Activated B cell treated with CpG ODN at 0.5 μM for 24 hours (primary cell): ENCODE measurements around the gene STARD13. TPM values are rescaled to one million over a fixed set of nuclear protein-coding genes. Genes with fewer than 3 reads are reported as not detected.

ENCODE experiments used
- ATAC-seq: fragments of 200-7000 bp; cut with Tn5 transposase; one replicate; pipeline ENCODE4 v1.10.0; 2021; ENCODE audit warnings: low read depth, mild to moderate bottlenecking, moderate library complexity
- CTCF ChIA-PET: fragments of 350-600 bp; sonication (Branson Sonifier 250); formaldehyde crosslinking; loops from one replicate; lab custom pipeline; 2021; ENCODE audit warnings: antibody characterized with exemption; lab: Charles Lee
- POLR2A ChIA-PET: fragments of 350-600 bp; sonication (Branson Sonifier 250); formaldehyde crosslinking; loops from one replicate; lab custom pipeline; 2021; ENCODE audit warnings: antibody characterized with exemption; lab: Charles Lee
- DNase-seq: peaks from one replicate; pipeline ENCODE4 v3.0.0; 2022
- H3K27ac Mint-ChIP-seq: one replicate; pipeline ENCODE4 v1.8.0; 2020; ENCODE audit warnings: mixed read lengths
- H3K27me3 Mint-ChIP-seq: one replicate; pipeline ENCODE4 v1.8.0; 2021; ENCODE audit warnings: mixed read lengths
- H3K36me3 Mint-ChIP-seq: one replicate; pipeline ENCODE4 v1.8.0; 2021; ENCODE audit warnings: low read depth, mixed read lengths
- H3K4me1 Mint-ChIP-seq: one replicate; pipeline ENCODE4 v1.8.0; 2021; ENCODE audit warnings: mixed read lengths
- H3K4me3 Mint-ChIP-seq: one replicate; pipeline ENCODE4 v1.8.0; 2020; ENCODE audit warnings: mild to moderate bottlenecking, mixed read lengths
- H3K9me3 Mint-ChIP-seq: one replicate; pipeline ENCODE4 v1.8.0; 2020; ENCODE audit warnings: mixed read lengths
- intact Hi-C: fragments of 100-400 bp; cut with micrococcal nuclease; formaldehyde crosslinking; loops from one replicate; pipeline ENCODE4 v1.15.1; 2024
- total RNA-seq: library from RNA; stranded (reverse); gene quantifications from 2 replicates; pipeline ENCODE4 v1.2.3, GENCODE V29; 2022
- TF ChIP-seq, protein P1 (sequence below): fragments of 200-600 bp; IDR thresholded peaks from one replicate; pipeline ENCODE4 v1.8.0; 2022; ENCODE audit warnings: antibody characterized with exemption, mild to moderate bottlenecking

STARD13 gene
- total RNA-seq, 1 donor from 2014 or later: 0.13 TPM

DNA sequence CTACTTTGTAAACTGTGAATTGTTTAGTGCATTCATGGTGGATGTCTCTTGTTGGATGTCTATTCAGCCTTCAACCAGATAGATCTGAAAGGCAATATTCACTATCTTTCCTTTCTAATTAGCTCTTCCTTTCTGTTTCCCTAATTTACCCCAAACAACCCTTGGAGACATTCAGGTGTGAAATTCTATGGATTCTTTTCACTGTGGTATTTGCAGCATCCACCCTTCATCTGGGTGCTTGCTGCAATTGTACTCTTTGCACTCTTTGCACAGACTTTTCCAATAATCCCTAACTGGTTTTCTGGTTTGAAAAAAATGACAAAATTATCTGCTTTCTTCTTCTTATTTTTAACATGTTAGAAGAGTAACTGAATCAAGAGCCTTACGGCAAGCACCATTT lies 212.8 kb downstream of the STARD13 start:
- ChIA-PET POLR2A (no interaction called here), CTCF (no interaction called here)
- Mint-ChIP-seq H3K9me3 (no peaks in the 10 kb centered on the region), H3K4me3 (no peak overlapping the region), H3K36me3 (no peaks in the 10 kb centered on the region), H3K4me1 (no peaks in the 10 kb centered on the region), H3K27me3 (no peaks in the 10 kb centered on the region), H3K27ac (no peak overlapping the region)
- intact Hi-C loops: no loop called here
- ATAC-seq (no peak), DNase-seq (no peak)
- TF ChIP-seq, protein P1, sequence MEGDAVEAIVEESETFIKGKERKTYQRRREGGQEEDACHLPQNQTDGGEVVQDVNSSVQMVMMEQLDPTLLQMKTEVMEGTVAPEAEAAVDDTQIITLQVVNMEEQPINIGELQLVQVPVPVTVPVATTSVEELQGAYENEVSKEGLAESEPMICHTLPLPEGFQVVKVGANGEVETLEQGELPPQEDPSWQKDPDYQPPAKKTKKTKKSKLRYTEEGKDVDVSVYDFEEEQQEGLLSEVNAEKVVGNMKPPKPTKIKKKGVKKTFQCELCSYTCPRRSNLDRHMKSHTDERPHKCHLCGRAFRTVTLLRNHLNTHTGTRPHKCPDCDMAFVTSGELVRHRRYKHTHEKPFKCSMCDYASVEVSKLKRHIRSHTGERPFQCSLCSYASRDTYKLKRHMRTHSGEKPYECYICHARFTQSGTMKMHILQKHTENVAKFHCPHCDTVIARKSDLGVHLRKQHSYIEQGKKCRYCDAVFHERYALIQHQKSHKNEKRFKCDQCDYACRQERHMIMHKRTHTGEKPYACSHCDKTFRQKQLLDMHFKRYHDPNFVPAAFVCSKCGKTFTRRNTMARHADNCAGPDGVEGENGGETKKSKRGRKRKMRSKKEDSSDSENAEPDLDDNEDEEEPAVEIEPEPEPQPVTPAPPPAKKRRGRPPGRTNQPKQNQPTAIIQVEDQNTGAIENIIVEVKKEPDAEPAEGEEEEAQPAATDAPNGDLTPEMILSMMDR: no peak

DNA sequence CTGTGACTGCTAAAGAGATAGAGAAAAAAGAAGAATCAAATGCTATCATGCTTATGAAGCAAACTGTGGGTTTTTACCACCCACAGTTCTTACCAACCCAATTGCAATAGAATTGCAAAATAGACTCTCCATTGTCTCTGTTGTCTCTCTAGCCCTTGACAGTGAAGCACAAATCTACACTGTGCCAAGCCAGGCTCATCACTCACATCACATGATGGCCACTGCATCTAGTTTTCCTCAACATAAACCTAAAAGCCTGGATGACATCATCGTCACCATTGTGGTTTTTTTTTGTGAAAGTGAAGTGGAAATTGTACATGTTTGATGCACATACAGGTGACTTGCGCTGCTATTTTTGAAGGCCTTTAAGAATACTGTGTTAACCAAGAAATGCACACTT lies 213.3 kb downstream of the STARD13 start:
- DNase-seq: no peak
- Mint-ChIP-seq H3K9me3 (no peaks in the 10 kb centered on the region), H3K27ac (no peak overlapping the region), H3K4me3 (no peak overlapping the region), H3K27me3 (no peaks in the 10 kb centered on the region), H3K4me1 (no peaks in the 10 kb centered on the region), H3K36me3 (no peaks in the 10 kb centered on the region)
- ATAC-seq: no peak
- ChIA-PET POLR2A (no interaction called here), CTCF (no interaction called here)
- intact Hi-C loops: no loop called here
- TF ChIP-seq, protein P1: no peak

GRCh38 chr13:33070713-33071112 lies 214.8 kb downstream of the STARD13 start:
- intact Hi-C loops: no loop called here
- TF ChIP-seq, protein P1: no peak
- ATAC-seq (no peak), DNase-seq (no peak)
- Mint-ChIP-seq H3K9me3 (no peaks in the 10 kb centered on the region), H3K4me1 (no peaks in the 10 kb centered on the region), H3K36me3 (no peaks in the 10 kb centered on the region), H3K27me3 (no peaks in the 10 kb centered on the region), H3K4me3 (no peak overlapping the region), H3K27ac (no peak overlapping the region)
- ChIA-PET CTCF (no interaction called here), POLR2A (no interaction called here)

DNA sequence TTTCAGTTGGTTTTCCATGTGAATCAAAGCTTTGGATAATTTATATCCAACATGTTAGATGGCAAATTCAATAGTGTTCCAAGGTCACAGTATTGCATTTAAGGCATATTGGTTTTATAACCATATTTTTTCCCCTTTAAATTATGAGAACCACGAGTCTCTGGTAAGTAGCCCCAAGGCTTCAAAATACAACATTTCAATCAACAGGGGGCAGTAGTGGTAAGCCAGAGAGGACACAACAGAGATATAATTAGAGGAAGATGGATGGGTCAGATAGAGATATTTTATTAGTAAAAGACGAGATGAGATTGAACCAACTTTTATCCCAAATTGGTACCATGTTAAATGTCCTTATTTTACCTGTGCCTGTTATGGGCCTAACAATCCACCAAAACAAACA lies 216.2 kb downstream of the STARD13 start:
- intact Hi-C loops: no loop called here
- H3K36me3 Mint-ChIP-seq: no peaks in the 10 kb centered on the region
- CTCF ChIA-PET: no interaction called here
- ATAC-seq: no peak
- H3K27ac Mint-ChIP-seq: no peak overlapping the region
- POLR2A ChIA-PET: no interaction called here
- no peaks in the 10 kb centered on the region for H3K4me1 Mint-ChIP-seq
- no peaks in the 10 kb centered on the region for H3K27me3 Mint-ChIP-seq
- H3K4me3 Mint-ChIP-seq: no peak overlapping the region
- TF ChIP-seq, protein P1: no peak
- no peaks in the 10 kb centered on the region for H3K9me3 Mint-ChIP-seq
- no peak for DNase-seq

DNA sequence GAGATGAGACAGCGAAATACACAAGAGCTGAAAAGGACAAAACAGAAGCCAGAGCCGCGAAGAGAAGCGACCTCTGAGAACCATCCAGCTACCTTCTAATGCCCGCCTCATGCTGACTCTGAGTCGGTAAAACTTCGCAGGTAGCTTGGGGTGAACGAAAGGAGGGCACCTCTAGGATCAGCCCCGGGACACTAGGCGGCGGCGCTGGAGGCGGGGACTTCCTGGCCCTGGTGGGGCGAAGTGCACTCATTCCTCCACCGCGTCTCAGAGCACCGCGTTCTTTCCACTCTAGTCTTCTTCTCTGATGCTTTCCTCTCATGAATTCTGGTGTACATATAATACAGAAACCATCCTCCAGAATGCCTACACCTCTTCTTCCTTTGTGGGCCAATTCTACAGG lies 219.2 kb downstream of the STARD13 start:
- POLR2A ChIA-PET: no interaction called here
- TF ChIP-seq, protein P1: no peak
- Mint-ChIP-seq H3K27ac (no peak overlapping the region), H3K27me3 (no peaks in the 10 kb centered on the region), H3K9me3 (no peaks in the 10 kb centered on the region), H3K4me1 (no peaks in the 10 kb centered on the region), H3K36me3 (no peaks in the 10 kb centered on the region), H3K4me3 (no peak overlapping the region)
- ATAC-seq (no peak), DNase-seq (no peak)
- intact Hi-C loops: no loop called here
- CTCF ChIA-PET: no interaction called here
